Esophagus muscularis mucosa (tissue), 4 donors: ENCODE results near the gene AFF2.

Experiments
- EP300 ChIP-seq: sonication (generic); formaldehyde crosslinking; IDR thresholded peaks from one replicate; pipeline ENCODE4 v1.6.1; 2017; ENCODE audit warnings: antibody characterized with exemption
- POLR2A ChIP-seq: fragments of 450-650 bp; IDR thresholded peaks from one replicate; pipeline ENCODE4 v1.6.1; 2017; ENCODE audit warnings: antibody characterized with exemption, moderate library complexity, mild to moderate bottlenecking, low read depth
- POLR2AphosphoS5 ChIP-seq, 2 donors: sonication (generic); formaldehyde crosslinking; IDR thresholded peaks; one replicate each; pipeline ENCODE4 v1.6.1; 2017; ENCODE audit warnings: antibody characterized with exemption in 2 of 2
- TF ChIP-seq, protein P1 (sequence below), 3 experiments: fragments of 200-600 bp in 2 of 3; fragments of 450-650 bp in 1 of 3; sonication (generic) in 2 of 3; IDR thresholded peaks; one replicate each; pipeline ENCODE4 v1.5.1; 2017 to 2019; ENCODE audit warnings: antibody characterized with exemption in 3 of 3, mild to moderate bottlenecking in 2 of 3, moderate library complexity in 1 of 3

DNA sequence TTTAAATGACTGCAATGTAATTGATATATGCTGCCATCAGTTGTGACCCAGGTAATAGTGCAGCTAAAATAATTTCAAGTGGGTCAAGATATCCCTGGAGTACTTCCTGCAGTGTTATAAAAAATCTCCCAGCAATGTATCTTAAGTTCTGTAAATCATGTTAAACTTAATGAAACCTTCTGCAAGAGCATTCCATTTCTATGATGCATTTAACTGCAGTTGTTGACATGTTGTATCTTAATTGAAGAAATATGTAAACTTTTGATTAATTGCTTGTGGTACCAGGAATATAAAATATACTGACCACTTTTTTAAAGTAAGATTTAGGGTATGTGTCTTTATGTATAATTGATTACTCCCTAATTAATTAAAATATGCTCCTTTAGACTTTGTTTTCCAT, 213.6 kb downstream of the AFF2 start:
- TF ChIP-seq, protein P1, sequence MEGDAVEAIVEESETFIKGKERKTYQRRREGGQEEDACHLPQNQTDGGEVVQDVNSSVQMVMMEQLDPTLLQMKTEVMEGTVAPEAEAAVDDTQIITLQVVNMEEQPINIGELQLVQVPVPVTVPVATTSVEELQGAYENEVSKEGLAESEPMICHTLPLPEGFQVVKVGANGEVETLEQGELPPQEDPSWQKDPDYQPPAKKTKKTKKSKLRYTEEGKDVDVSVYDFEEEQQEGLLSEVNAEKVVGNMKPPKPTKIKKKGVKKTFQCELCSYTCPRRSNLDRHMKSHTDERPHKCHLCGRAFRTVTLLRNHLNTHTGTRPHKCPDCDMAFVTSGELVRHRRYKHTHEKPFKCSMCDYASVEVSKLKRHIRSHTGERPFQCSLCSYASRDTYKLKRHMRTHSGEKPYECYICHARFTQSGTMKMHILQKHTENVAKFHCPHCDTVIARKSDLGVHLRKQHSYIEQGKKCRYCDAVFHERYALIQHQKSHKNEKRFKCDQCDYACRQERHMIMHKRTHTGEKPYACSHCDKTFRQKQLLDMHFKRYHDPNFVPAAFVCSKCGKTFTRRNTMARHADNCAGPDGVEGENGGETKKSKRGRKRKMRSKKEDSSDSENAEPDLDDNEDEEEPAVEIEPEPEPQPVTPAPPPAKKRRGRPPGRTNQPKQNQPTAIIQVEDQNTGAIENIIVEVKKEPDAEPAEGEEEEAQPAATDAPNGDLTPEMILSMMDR (IDR thresholded peaks at IDR 0.05): no peak
- TF ChIP-seq POLR2A (no peak), POLR2AphosphoS5 (IDR thresholded peaks at IDR 0.05) (no peak), EP300 (no peak)
